Lung (tissue), 12 donors: ENCODE measurements around the gene TNN. TPM values are rescaled to one million over a fixed set of nuclear protein-coding genes. Genes with fewer than 3 reads are reported as not detected.

Source experiments
- ATAC-seq: fragments of 200-7000 bp; cut with Tn5 transposase; one replicate; pipeline ENCODE4 v1.9.1; 2020; ENCODE audit warnings: moderate number of reproducible peaks; ENCODE audit not compliant: insufficient read depth, low FRiP score
- DNase-seq, 3 donors: peaks; one replicate each; pipeline ENCODE4 v3.0.0-alpha.2; 2013 to 2017
- H3K27ac ChIP-seq, 2 donors: one replicate each; pipeline ENCODE4 v1.5.1; 2013; ENCODE audit warnings: mild to moderate bottlenecking in 2 of 2, moderate library complexity in 2 of 2, control low read depth in 1 of 2, inconsistent platforms in 1 of 2, low read depth in 1 of 2, low read length in 1 of 2
- H3K27me3 ChIP-seq, 3 donors: one replicate each; pipeline ENCODE4 v1.5.1; 2013; ENCODE audit warnings: low read length in 2 of 3; ENCODE audit not compliant: control insufficient read depth in 3 of 3, insufficient read depth in 3 of 3
- H3K36me3 ChIP-seq, 4 donors: one replicate each; pipeline ENCODE4 v1.5.1; 2013; ENCODE audit warnings: low read length in 4 of 4, mild to moderate bottlenecking in 1 of 4, moderate library complexity in 1 of 4; ENCODE audit not compliant: control insufficient read depth in 4 of 4, insufficient read depth in 4 of 4
- H3K4me1 ChIP-seq, 5 donors: one replicate each; pipeline ENCODE4 v1.5.1; 2013; ENCODE audit warnings: low read length in 5 of 5, mild to moderate bottlenecking in 2 of 5, moderate library complexity in 1 of 5; ENCODE audit not compliant: control insufficient read depth in 5 of 5, insufficient read depth in 5 of 5
- H3K4me3 ChIP-seq: one replicate; pipeline ENCODE4 v1.5.1; 2013; ENCODE audit warnings: mild to moderate bottlenecking, control low read depth, moderate library complexity
- H3K9ac ChIP-seq, 2 donors: one replicate each; pipeline ENCODE4 v1.5.1; 2013; ENCODE audit warnings: low read length in 2 of 2, control low read depth in 1 of 2; ENCODE audit not compliant: insufficient read depth in 1 of 2
- H3K9me3 ChIP-seq, 4 donors: one replicate each; pipeline ENCODE4 v1.5.1; 2013; ENCODE audit warnings: low read length in 3 of 4, mild to moderate bottlenecking in 1 of 4, moderate library complexity in 1 of 4; ENCODE audit not compliant: control insufficient read depth in 4 of 4, insufficient read depth in 3 of 4
- CTCF ChIP-seq: IDR thresholded peaks from 2 replicates; pipeline ENCODE4 v1.5.1; 2012; ENCODE audit warnings: mild to moderate bottlenecking; ENCODE audit errors: control extremely low read depth, extremely low read depth
- WGBS, 2 donors: extraction: QIAGEN DNeasy Blood & Tissue Kit; methylation state at CpG; one replicate each; pipeline ENCODE4 v1.1.7; 2013; 5-methylcytosine and 5-hydroxymethylcytosine counted together
- polyA plus RNA-seq, 2 donors: library from polyadenylated mRNA; stranded (reverse); fragments of 200-250 nt; gene quantifications; one replicate each; pipeline ENCODE4 v1.2.1, GENCODE V29; 2013
- total RNA-seq, 2 donors: library from RNA; depleted of rRNA in 1 of 2; stranded (reverse); fragments of >200 nt in 1 of 2; gene quantifications; one replicate each; pipeline ENCODE4 v1.2.1, GENCODE V29; 2014 to 2021
- donor health status: control.
- donor health status: control.
- donor health status: Bipolar disorder and iron deficiency.
- donor health status: healthy.
- donor health status: DM: yes; HTN: yes; CAD: no.

Gene TNN
- total and polyA plus RNA-seq, 4 donors, result 0.02 to 1.3 (median 0.04) TPM; not detected in 1

GRCh38 chr1:175167861-175168260, 100.2 kb downstream of the TNN start:
- WGBS, 2 donors, result 30 to 79% methylated on average over 2 of the region's 2 CpGs
- Histone ChIP-seq H3K4me1 (peaks cover 0 to 11% (median 0%) of the 10 kb centered on the region in 5 donors), H3K27me3 (no peaks in the 10 kb centered on the region), H3K9ac (no peak overlapping the region), H3K9me3 (no peaks in the 10 kb centered on the region), H3K27ac (no peak overlapping the region), H3K4me3 (no peak overlapping the region), H3K36me3 (peaks cover 0 to 30% (median 8%) of the 10 kb centered on the region in 4 donors)
- ATAC-seq (no peak), DNase-seq (no peak)
- no peak for TF ChIP-seq CTCF

DNA sequence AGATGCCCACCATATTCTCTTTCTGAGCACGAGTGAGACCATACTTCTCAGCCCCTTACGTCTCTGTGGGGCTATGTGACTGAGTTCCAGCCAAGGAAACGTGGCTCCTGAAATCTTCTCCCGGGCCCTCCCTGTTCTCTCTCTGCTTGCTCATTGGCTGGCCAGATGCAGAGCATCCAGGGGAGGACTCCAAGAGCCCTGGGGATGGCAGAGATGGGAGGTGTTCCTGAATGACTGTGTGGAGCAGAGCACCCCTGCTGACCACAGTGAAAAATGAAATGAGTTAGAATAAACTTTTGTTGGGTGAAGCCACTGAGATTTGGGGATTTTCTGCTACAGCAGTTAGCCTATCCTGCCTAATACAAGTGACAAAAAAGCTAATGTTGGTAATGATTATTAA, 101.1 kb downstream of the TNN start:
- 93 to 97% methylated on average over 4 of the region's 4 CpGs for WGBS, 2 donors
- Histone ChIP-seq H3K4me1 (peaks cover 0 to 11% (median 0%) of the 10 kb centered on the region in 5 donors), H3K9ac (no peak overlapping the region), H3K36me3 (peaks cover 0 to 25% (median 8%) of the 10 kb centered on the region in 4 donors), H3K9me3 (no peaks in the 10 kb centered on the region), H3K27me3 (no peaks in the 10 kb centered on the region), H3K27ac (peak overlapping the region in 1 of 2 donors; percentile 20), H3K4me3 (no peak overlapping the region)
- ATAC-seq (no peak), DNase-seq (no peak)
- no peak for TF ChIP-seq CTCF

GRCh38 chr1:175169286-175170018, 101.8 kb downstream of the TNN start:
- no peak overlapping the region for H3K27ac ChIP-seq
- DNase-seq, result no peak
- no peaks in the 10 kb centered on the region for H3K27me3 ChIP-seq
- H3K9ac ChIP-seq, result no peak overlapping the region
- peaks cover 0 to 11% (median 0%) of the 10 kb centered on the region in 5 donors for H3K4me1 ChIP-seq
- H3K36me3 ChIP-seq, result peaks cover 0 to 26% (median 8%) of the 10 kb centered on the region in 4 donors
- H3K9me3 ChIP-seq, result no peaks in the 10 kb centered on the region
- no peak overlapping the region for H3K4me3 ChIP-seq
- no peak for TF ChIP-seq CTCF
- ATAC-seq, result no peak
- WGBS, 2 donors, result 57 to 61% methylated on average over 6 of the region's 6 CpGs
